ENCODE results near the gene C1QL4. TPM values are rescaled to one million over a fixed set of nuclear protein-coding genes. Genes with fewer than 3 reads are reported as not detected.
A peak's percentile ranks its signal among the peaks of the same experiment; 100 is the strongest.

Gene C1QL4
- total RNA-seq, 2 donors from 2014 or later: 1.3 TPM; not detected in 1

- WGBS: 34% methylated on average over 40 of the region's 40 CpGs
- no peak overlapping the region for H3K4me3 ChIP-seq
- H3K27me3 ChIP-seq (replicated peaks; ENCODE audit: insufficient read depth): peaks cover 12% of the 10 kb centered on the region
- intact Hi-C loops (cut with DNase I): loop anchor here (5.0 kb wide), 2 partner anchors 36 to 179 kb away; partner anchors contain the start of gene PRPH
- H3K4me1 ChIP-seq (replicated peaks): peaks cover 4% of the 10 kb centered on the region
- no peak for DNase-seq (ENCODE audit: low spot score)
- no peak for TF ChIP-seq CTCF (IDR thresholded peaks at IDR 0.05)
- TF ChIP-seq POLR2A (IDR thresholded peaks at IDR 0.05): no peak
- TF ChIP-seq POLR2AphosphoS5 (IDR thresholded peaks at IDR 0.05): no peak
- H3K27ac ChIP-seq: no peak overlapping the region
- H3K9me3 ChIP-seq: no peaks in the 10 kb centered on the region
- H3K36me3 ChIP-seq: no peaks in the 10 kb centered on the region
Measured at GRCh38 chr12:49332891-49333371, 4.1 kb downstream of the C1QL4 start.

DNA sequence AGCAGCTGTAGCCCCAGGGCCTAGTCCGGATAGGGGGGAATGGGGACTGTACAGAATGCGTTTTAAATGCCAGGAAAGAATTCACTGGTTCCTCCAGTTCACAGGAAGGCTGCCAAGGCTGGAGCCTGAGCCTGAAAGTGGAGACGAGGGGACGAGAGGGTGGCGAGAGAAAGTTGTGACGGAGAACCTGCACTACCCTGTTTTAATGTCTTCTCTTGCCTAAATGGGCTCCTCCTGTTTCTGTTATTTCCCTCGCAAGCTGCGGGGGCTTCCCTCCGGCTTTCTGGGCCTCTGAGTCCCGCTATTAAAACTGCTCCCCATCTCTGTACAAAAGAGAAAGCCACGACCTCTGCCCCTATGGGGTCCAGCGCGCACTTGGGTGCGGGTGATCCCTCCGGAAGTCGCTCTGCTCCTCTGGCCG lies 4.5 kb downstream of the C1QL4 start:
- H3K4me1 ChIP-seq (replicated peaks): peaks cover 4% of the 10 kb centered on the region
- no peak overlapping the region for H3K4me3 ChIP-seq
- TF ChIP-seq POLR2A (IDR thresholded peaks at IDR 0.05) (no peak), POLR2AphosphoS5 (IDR thresholded peaks at IDR 0.05) (no peak)
- H3K9me3 ChIP-seq: no peaks in the 10 kb centered on the region
- intact Hi-C loops (cut with DNase I): loop anchor here (5.0 kb wide), 2 partner anchors 35 to 180 kb away; partner anchors contain the start of gene PRPH
- no peaks in the 10 kb centered on the region for H3K36me3 ChIP-seq
- H3K27ac ChIP-seq: no peak overlapping the region
- 61% methylated on average over 17 of the region's 17 CpGs for WGBS
- H3K27me3 ChIP-seq (replicated peaks; ENCODE audit: insufficient read depth): peaks cover 12% of the 10 kb centered on the region
- no peak for DNase-seq (ENCODE audit: low spot score)

DNA sequence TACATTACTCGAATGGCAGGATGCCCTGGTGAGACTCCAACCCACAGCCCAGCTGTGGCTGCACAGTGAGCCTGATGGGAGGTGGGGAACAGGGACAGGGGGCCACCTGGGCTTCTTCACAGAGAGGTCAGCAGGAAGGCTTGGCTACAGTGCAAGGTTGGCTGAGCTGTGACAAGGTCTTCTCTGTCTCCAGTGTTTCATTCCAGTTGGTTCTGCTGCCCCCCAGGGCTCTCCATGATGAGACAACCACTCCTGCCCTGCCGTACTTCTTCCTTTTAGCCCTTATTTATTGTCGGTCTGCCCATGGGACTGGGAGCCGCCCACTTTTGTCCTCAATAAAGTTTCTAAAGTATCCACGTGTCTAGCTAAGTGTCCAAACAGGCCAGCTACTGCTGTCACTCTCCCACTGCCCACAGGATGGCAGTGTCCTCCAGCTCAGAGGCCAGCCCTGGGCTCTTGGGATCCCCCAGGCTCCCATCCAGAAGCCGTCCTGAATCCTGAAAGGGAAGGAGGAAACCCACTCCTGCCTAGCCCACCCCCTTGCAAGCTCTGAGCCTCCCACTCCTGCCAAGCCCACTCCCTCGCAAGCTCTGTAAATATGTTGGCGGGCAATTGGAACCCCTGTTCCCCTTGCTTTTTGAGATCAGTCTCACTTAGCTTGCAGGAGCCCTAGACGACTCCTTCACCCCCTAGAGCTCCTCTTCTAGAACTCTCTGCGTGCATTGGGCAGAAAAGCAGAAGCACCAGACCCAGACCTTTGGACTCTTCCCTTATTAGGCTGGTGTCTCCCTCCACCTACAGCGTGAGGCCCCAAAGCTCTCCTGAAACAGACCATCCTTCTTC lies 5.4 kb downstream of the C1QL4 start:
- Histone ChIP-seq H3K27ac (no peak overlapping the region), H3K4me3 (no peak overlapping the region), H3K27me3 (replicated peaks; ENCODE audit: insufficient read depth) (peaks cover 12% of the 10 kb centered on the region), H3K9me3 (no peaks in the 10 kb centered on the region), H3K36me3 (no peaks in the 10 kb centered on the region), H3K4me1 (replicated peaks) (peaks cover 4% of the 10 kb centered on the region)
- TF ChIP-seq POLR2A (IDR thresholded peaks at IDR 0.05): no peak
- peak; percentile 68 to 95 (median 88) for TF ChIP-seq CTCF (IDR thresholded peaks at IDR 0.05)
- TF ChIP-seq POLR2AphosphoS5 (IDR thresholded peaks at IDR 0.05): peak; percentile 96
- intact Hi-C loops (cut with DNase I): loop anchor here (5.0 kb wide), 2 partner anchors 34 to 181 kb away; partner anchors contain the start of gene PRPH
- WGBS: 27% methylated on average over 11 of the region's 11 CpGs
- DNase-seq (ENCODE audit: low spot score): peak; percentile 87

DNA sequence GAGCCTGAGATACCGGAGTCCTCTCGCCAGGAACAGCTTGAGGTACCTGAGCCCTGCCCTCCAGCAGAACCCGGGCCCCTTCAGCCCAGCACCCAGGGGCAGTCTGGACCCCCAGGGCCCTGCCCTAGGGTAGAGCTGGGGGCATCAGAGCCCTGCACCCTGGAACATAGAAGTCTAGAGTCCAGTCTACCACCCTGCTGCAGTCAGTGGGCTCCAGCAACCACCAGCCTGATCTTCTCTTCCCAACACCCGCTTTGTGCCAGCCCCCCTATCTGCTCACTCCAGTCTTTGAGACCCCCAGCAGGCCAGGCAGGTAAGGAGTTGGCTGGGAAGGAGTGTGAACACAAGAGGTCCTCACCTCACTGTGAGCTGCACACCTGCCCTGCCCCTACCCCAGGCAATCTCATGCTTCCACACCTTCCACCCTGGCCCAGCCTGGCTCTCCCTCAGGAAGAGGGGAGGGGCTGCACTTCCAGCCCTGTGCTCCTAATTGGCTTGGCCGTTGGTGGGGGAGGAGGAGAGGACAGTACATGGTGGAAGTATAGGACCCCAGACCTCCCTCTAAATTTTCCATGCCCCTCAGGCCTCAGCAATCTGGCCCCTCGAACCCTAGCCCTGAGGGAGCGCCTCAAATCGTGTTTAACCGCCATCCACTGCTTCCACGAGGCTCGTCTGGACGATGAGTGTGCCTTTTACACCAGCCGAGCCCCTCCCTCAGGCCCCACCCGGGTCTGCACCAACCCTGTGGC lies 6.2 kb downstream of the C1QL4 start:
- 65% methylated on average over 14 of the region's 14 CpGs for WGBS
- no peak for DNase-seq (ENCODE audit: low spot score)
- intact Hi-C loops (cut with DNase I): loop anchor here (5.0 kb wide), 2 partner anchors 34 to 181 kb away; partner anchors contain the start of gene PRPH
- Histone ChIP-seq H3K36me3 (no peaks in the 10 kb centered on the region), H3K27ac (no peak overlapping the region), H3K9me3 (no peaks in the 10 kb centered on the region), H3K4me1 (replicated peaks) (peaks cover 4% of the 10 kb centered on the region), H3K27me3 (replicated peaks; ENCODE audit: insufficient read depth) (peaks cover 5% of the 10 kb centered on the region), H3K4me3 (no peak overlapping the region)
- TF ChIP-seq POLR2AphosphoS5 (IDR thresholded peaks at IDR 0.05) (no peak), POLR2A (IDR thresholded peaks at IDR 0.05) (no peak), CTCF (IDR thresholded peaks at IDR 0.05) (no peak)

- Histone ChIP-seq H3K4me1 (replicated peaks) (peaks cover 4% of the 10 kb centered on the region), H3K36me3 (no peaks in the 10 kb centered on the region), H3K9me3 (no peaks in the 10 kb centered on the region), H3K27ac (no peak overlapping the region), H3K4me3 (no peak overlapping the region), H3K27me3 (replicated peaks; ENCODE audit: insufficient read depth) (peaks cover 2% of the 10 kb centered on the region)
- intact Hi-C loops (cut with DNase I): loop anchor here (5.0 kb wide), 2 partner anchors 33 to 182 kb away; partner anchors contain the start of gene PRPH
- 96% methylated on average over 5 of the region's 7 CpGs for WGBS
- no peak for DNase-seq (ENCODE audit: low spot score)
- no peak for TF ChIP-seq CTCF (IDR thresholded peaks at IDR 0.05)
- TF ChIP-seq POLR2AphosphoS5 (IDR thresholded peaks at IDR 0.05): no peak
- no peak for TF ChIP-seq POLR2A (IDR thresholded peaks at IDR 0.05)
Measured at GRCh38 chr12:49330032-49330619, 6.9 kb downstream of the C1QL4 start.
